H1 (cell line): ENCODE measurements around the gene SNX13. TPM values are rescaled to one million over a fixed set of nuclear protein-coding genes. Genes with fewer than 3 reads are reported as not detected.

Experiments used
- CTCF ChIA-PET: fragments of 300-600 bp; sonication (Branson Sonifier 250); formaldehyde crosslinking; loops from one replicate; lab custom pipeline; 2021; ENCODE audit not compliant: partially characterized antibody; lab: Charles Lee
- POLR2A ChIA-PET: fragments of 300-600 bp; sonication (Branson Sonifier 250); formaldehyde crosslinking; loops from one replicate; lab custom pipeline; 2021; ENCODE audit warnings: inconsistent platforms; ENCODE audit not compliant: partially characterized antibody; lab: Charles Lee
- DNase-seq, 2 experiments: peaks; one replicate each; pipeline versions ENCODE4 v3.0.0 to v3.0.0-alpha.2; 2010 to 2022; ENCODE audit warnings: low spot score in 2 of 2, low read depth in 1 of 2, mixed read lengths in 1 of 2
- FAIRE-seq: peaks from 2 replicates; lab custom pipeline; 2011; peaks lifted over from hg19 to GRCh38; lab: Jason Lieb, UNC
- H2AFZ ChIP-seq: 2 replicates; pipeline ENCODE4 v1.8.1; 2012; ENCODE audit warnings: low read length, inconsistent platforms
- H2AK5ac ChIP-seq: 2 replicates; pipeline ENCODE4 v1.6.1; 2013; ENCODE audit warnings: low read depth, low read length
- H2BK120ac ChIP-seq: replicated peaks from 2 replicates; pipeline ENCODE3; 2013; ENCODE audit warnings: low read depth, low read length, inconsistent platforms
- H2BK12ac ChIP-seq: 2 replicates; pipeline ENCODE4 v1.6.1; 2013; ENCODE audit warnings: low read depth, low read length
- H2BK15ac ChIP-seq: 2 replicates; pipeline ENCODE4 v1.6.1; 2013; ENCODE audit warnings: low read length
- H2BK20ac ChIP-seq: 2 replicates; pipeline ENCODE4 v1.6.1; 2013; ENCODE audit warnings: low read length
- H2BK5ac ChIP-seq: 2 replicates; pipeline ENCODE4 v1.6.1; 2013; ENCODE audit warnings: low read depth, low read length
- H3K14ac ChIP-seq: 2 replicates; pipeline ENCODE4 v1.6.1; 2013; ENCODE audit warnings: inconsistent platforms; ENCODE audit not compliant: insufficient read length
- H3K18ac ChIP-seq: 2 replicates; pipeline ENCODE4 v1.6.1; 2013; ENCODE audit warnings: low read length; ENCODE audit errors: extremely low read depth
- H3K23ac ChIP-seq: 2 replicates; pipeline ENCODE4 v1.6.1; 2013; ENCODE audit warnings: inconsistent platforms; ENCODE audit not compliant: insufficient read length
- H3K23me2 ChIP-seq: 2 replicates; pipeline ENCODE4 v1.6.1; 2013; ENCODE audit warnings: low read depth, low read length
- H3K27ac ChIP-seq: 2 replicates; pipeline ENCODE4 v1.6.1; 2011; ENCODE audit warnings: low read depth, low read length, inconsistent platforms
- H3K27me3 ChIP-seq, 4 experiments: replicated peaks in 1 of 4; 1 replicate in 1 of 4; 2 replicates in 3 of 4; pipeline versions ENCODE4 v1.6.1 to v1.8.1; 2011 to 2013; ENCODE audit warnings: low read length in 3 of 4, mild to moderate bottlenecking in 3 of 4, inconsistent platforms in 2 of 4, mixed read lengths in 2 of 4, moderate library complexity in 1 of 4; ENCODE audit not compliant: control insufficient read depth in 3 of 4, insufficient read depth in 3 of 4; ENCODE audit errors: extremely low read depth in 1 of 4
- H3K36me3 ChIP-seq, 4 experiments: 2 replicates each; pipeline versions ENCODE4 v1.6.1 to v1.8.1; 2011 to 2013; ENCODE audit warnings: mild to moderate bottlenecking in 4 of 4, low read length in 3 of 4, moderate library complexity in 2 of 4, control low read depth in 1 of 4, inconsistent platforms in 1 of 4; ENCODE audit not compliant: insufficient read depth in 4 of 4, control insufficient read depth in 2 of 4
- H3K4ac ChIP-seq: replicated peaks from 2 replicates; pipeline ENCODE3; 2013; ENCODE audit warnings: low read length, low read depth, mixed read lengths, inconsistent platforms; ENCODE audit not compliant: insufficient read length
- H3K4me1 ChIP-seq, 4 experiments: replicated peaks in 1 of 4; 1 replicate in 1 of 4; 2 replicates in 3 of 4; pipeline versions ENCODE4 v1.6.1 to v1.8.1; 2011 to 2013; ENCODE audit warnings: low read length in 3 of 4, inconsistent platforms in 2 of 4, mixed read lengths in 1 of 4; ENCODE audit not compliant: insufficient read depth in 4 of 4, control insufficient read depth in 3 of 4
- H3K4me2 ChIP-seq, 2 experiments: 2 replicates each; pipeline versions ENCODE4 v1.6.1 to v1.8.1; 2011 to 2013; ENCODE audit warnings: low read depth in 2 of 2, low read length in 2 of 2, control low read depth in 1 of 2, inconsistent platforms in 1 of 2, mild to moderate bottlenecking in 1 of 2; ENCODE audit not compliant: insufficient read depth in 1 of 2
- H3K4me3 ChIP-seq, 4 experiments: fragments of 200-600, 300-600 bp in 1 of 4; sonication (generic), shearing (Covaris generic), sonication (Bioruptor Twin) in 1 of 4; 2 replicates each; pipeline versions ENCODE4 v1.5.1 to v1.8.1; 2011 to 2016; ENCODE audit warnings: low read length in 4 of 4, low read depth in 3 of 4, control low read depth in 2 of 4, inconsistent platforms in 2 of 4, mild to moderate bottlenecking in 2 of 4, mixed read lengths in 1 of 4, moderate library complexity in 1 of 4; ENCODE audit not compliant: insufficient read depth in 2 of 4; ENCODE audit errors: extremely low read depth in 1 of 4
- H3K56ac ChIP-seq: replicated peaks from 2 replicates; pipeline ENCODE3; 2013; ENCODE audit warnings: low read depth, mild to moderate bottlenecking, mixed read lengths, low read length, inconsistent platforms; ENCODE audit not compliant: insufficient read length
- H3K79me1 ChIP-seq: 2 replicates; pipeline ENCODE4 v1.6.1; 2013; ENCODE audit warnings: low read depth, low read length, control low read depth
- H3K79me2 ChIP-seq, 2 experiments: 2 replicates each; pipeline versions ENCODE4 v1.6.1 to v1.8.1; 2012 to 2013; ENCODE audit warnings: low read length in 2 of 2, mild to moderate bottlenecking in 2 of 2, inconsistent platforms in 1 of 2; ENCODE audit not compliant: insufficient read depth in 2 of 2, control insufficient read depth in 1 of 2
- H3K9ac ChIP-seq, 4 experiments: replicated peaks in 1 of 4; 1 replicate in 1 of 4; 2 replicates in 3 of 4; pipeline versions ENCODE4 v1.6.1 to v1.8.1; 2011 to 2013; ENCODE audit warnings: low read depth in 3 of 4, low read length in 3 of 4, control low read depth in 2 of 4, mild to moderate bottlenecking in 2 of 4, moderate library complexity in 2 of 4, inconsistent platforms in 1 of 4; ENCODE audit errors: extremely low read depth in 1 of 4
- H3K9me3 ChIP-seq, 2 experiments: 2 replicates each; pipeline versions ENCODE4 v1.6.1 to v1.8.1; 2012 to 2013; ENCODE audit warnings: mild to moderate bottlenecking in 2 of 2, moderate library complexity in 2 of 2, control low read depth in 1 of 2, inconsistent platforms in 1 of 2, low read depth in 1 of 2, low read length in 1 of 2, mixed read lengths in 1 of 2; ENCODE audit not compliant: insufficient read depth in 2 of 2
- H4K20me1 ChIP-seq, 2 experiments: replicated peaks in 1 of 2; 2 replicates each; pipeline versions ENCODE3 to v1.8.1; 2011 to 2013; ENCODE audit warnings: inconsistent platforms in 2 of 2, low read length in 2 of 2, mild to moderate bottlenecking in 1 of 2; ENCODE audit not compliant: insufficient read depth in 2 of 2, control insufficient read depth in 1 of 2
- H4K5ac ChIP-seq: 2 replicates; pipeline ENCODE4 v1.6.1; 2013; ENCODE audit warnings: low read length, low read depth, mixed read lengths, inconsistent platforms; ENCODE audit not compliant: insufficient read length
- H4K8ac ChIP-seq: 2 replicates; pipeline ENCODE4 v1.8.0; 2013; ENCODE audit warnings: mild to moderate bottlenecking, moderate library complexity, low read length, inconsistent platforms; ENCODE audit not compliant: insufficient read depth; ENCODE audit errors: extremely low read depth
- H4K91ac ChIP-seq: replicated peaks from 2 replicates; pipeline ENCODE3; 2013; ENCODE audit warnings: low read length, mixed read lengths, inconsistent platforms; ENCODE audit not compliant: insufficient read length
- ASH2L ChIP-seq: fragments of 200-600, 300-600 bp; sonication (generic); IDR thresholded peaks from one replicate; pipeline ENCODE4 v1.7.1; 2017; ENCODE audit warnings: low read length
- ATF3 ChIP-seq: IDR thresholded peaks from 2 replicates; pipeline ENCODE4 v1.6.1; 2011; ENCODE audit warnings: low read depth, mild to moderate bottlenecking, low read length; ENCODE audit not compliant: insufficient read depth
- BRCA1 ChIP-seq: IDR thresholded peaks from 2 replicates; pipeline ENCODE4 v1.6.1; 2012; ENCODE audit warnings: low read depth, low read length, improper control_type of control experiment
- CHD2 ChIP-seq: IDR thresholded peaks from 2 replicates; pipeline ENCODE4 v1.6.1; 2012; ENCODE audit warnings: low read length, improper control_type of control experiment
- FOSL1 ChIP-seq: IDR thresholded peaks from 2 replicates; pipeline ENCODE4 v1.6.1; 2011; ENCODE audit warnings: mild to moderate bottlenecking, low read depth, low read length, moderate library complexity; ENCODE audit not compliant: insufficient read depth
- JUN ChIP-seq: IDR thresholded peaks from 2 replicates; pipeline ENCODE4 v1.6.1; 2011; ENCODE audit warnings: low read depth, mild to moderate bottlenecking, improper control_type of control experiment, low read length
- KDM1A ChIP-seq: fragments of 200-600, 300-600 bp; sonication (generic); IDR thresholded peaks from 2 replicates; pipeline ENCODE4 v1.7.1; 2016; ENCODE audit warnings: mild to moderate bottlenecking, low read length, borderline replicate concordance
- KDM4A ChIP-seq: IDR thresholded peaks from one replicate; pipeline ENCODE4 v1.7.1; 2012; ENCODE audit warnings: low read depth, mild to moderate bottlenecking, moderate library complexity, low read length, inconsistent platforms; ENCODE audit not compliant: severe bottlenecking
- PHF8 ChIP-seq: fragments of 200-600 bp; sonication (generic); conservative IDR thresholded peaks from 2 replicates; pipeline ENCODE4 v1.7.1; 2012; ENCODE audit warnings: low read depth, mild to moderate bottlenecking, inconsistent platforms, low read length, moderate library complexity
- RNF2 ChIP-seq: fragments of 200-900, 300-1000 bp; sonication (generic); IDR thresholded peaks from 2 replicates; pipeline ENCODE4 v1.7.1; 2016; ENCODE audit warnings: borderline replicate concordance, low read depth, mild to moderate bottlenecking, antibody characterized with exemption, low read length; ENCODE audit not compliant: poor library complexity, severe bottlenecking; ENCODE audit errors: missing control alignments
- SP4 ChIP-seq: IDR thresholded peaks from 2 replicates; pipeline ENCODE4 v1.6.1; 2012; ENCODE audit warnings: low read length, inconsistent platforms
- USF2 ChIP-seq: IDR thresholded peaks from 2 replicates; pipeline ENCODE4 v1.6.1; 2011; ENCODE audit warnings: low read length, improper control_type of control experiment
- ZNF274 ChIP-seq: IDR thresholded peaks from 2 replicates; pipeline ENCODE4 v1.7.0; 2012; ENCODE audit warnings: low read length, borderline replicate concordance; ENCODE audit errors: extremely low read depth
- polyA plus RNA-seq, 7 experiments: library from polyadenylated mRNA; depleted of rRNA in 3 of 7; stranded (reverse) in 5 of 7; unstranded in 2 of 7; fragments of >200 nt in 5 of 7; fragments of 200-250 nt in 2 of 7; gene quantifications; 1 replicate in 5 of 7; 2 replicates in 1 of 7; 4 replicates in 1 of 7; pipeline versions ENCODE4 v1.2.1 to v1.2.3, GENCODE V29; 2011 to 2013; ENCODE audit warnings: missing spikeins in 2 of 7, mixed read lengths in 2 of 7
- total RNA-seq: library from RNA; stranded (reverse); fragmentation: NEBNext Ultra II Directional; extraction: Animal tissue kit (Norgen Biotek cat#: 25700); gene quantifications from 2 replicates; pipeline ENCODE4 v1.2.1, GENCODE V29; 2021

SNX13 gene
- total and polyA plus RNA-seq, 2 of the 8 experiments (the other 6 are each of a cell fraction or from before 2014, with no cell fraction given), result 5.5 to 27.4 TPM

GRCh38 chr7:17903337-17903736, 37.0 kb downstream of the SNX13 start:
- Histone ChIP-seq H3K56ac (no peak overlapping the region), H3K9ac (no peak overlapping the region), H2BK20ac (no peak overlapping the region), H2BK5ac (no peak overlapping the region), H2BK15ac (no peak overlapping the region), H3K9me3 (no peaks in the 10 kb centered on the region), H3K79me2 (peaks cover 0 to 70% of the 10 kb centered on the region in 2 experiments; a peak in 2 of 4 replicates), H3K23me2 (no peaks in the 10 kb centered on the region), H3K14ac (no peak overlapping the region), H3K4me3 (no peak overlapping the region), H4K8ac (no peak overlapping the region), H3K4ac (no peak overlapping the region), H3K79me1 (peaks cover 5% of the 10 kb centered on the region; the same call in 1 of the 2 replicates), H3K18ac (no peak overlapping the region), H2BK12ac (no peak overlapping the region), H2AK5ac (no peak overlapping the region), H2BK120ac (no peak overlapping the region), H4K5ac (no peak overlapping the region), H4K91ac (no peak overlapping the region), H3K27me3 (no peaks in the 10 kb centered on the region), H3K27ac (no peak overlapping the region), H4K20me1 (peaks cover 0 to 3% of the 10 kb centered on the region in 2 experiments), H3K36me3 (no peaks in the 10 kb centered on the region), H3K4me1 (peaks cover 4 to 18% (median 9%) of the 10 kb centered on the region in 4 experiments), H3K23ac (no peak overlapping the region), H2AFZ (no peak overlapping the region), H3K4me2 (peak overlapping the region in 1 of 2 experiments; percentile 57; a peak in 1 of 4 replicates)
- DNase-seq (no peak), FAIRE-seq (no peak)
- CTCF ChIA-PET, result interaction anchor here (1.2 kb wide), 1 partner anchor 18 kb away, joined by 3 read pairs; no protein-coding TSS in a partner anchor
- POLR2A ChIA-PET, result no interaction called here
- TF ChIP-seq CHD2 (no peak), ASH2L (no peak), ZNF274 (no peak), ATF3 (no peak), RNF2 (no peak), SP4 (no peak), KDM4A (no peak), PHF8 (no peak), JUN (no peak), KDM1A (no peak), BRCA1 (no peak), USF2 (no peak), FOSL1 (no peak)
